Breast epithelium (tissue), 4 donors: ENCODE results near the gene ASTN2. TPM values are rescaled to one million over a fixed set of nuclear protein-coding genes. Genes with fewer than 3 reads are reported as not detected.

ENCODE experiments used
- DNase-seq, 2 donors: peaks; one replicate each; pipeline ENCODE4 v3.0.0-alpha.2; 2019; ENCODE audit warnings: low spot score in 2 of 2
- H3K27ac ChIP-seq, 2 donors: fragments of 200-600 bp; sonication (generic) in 1 of 2; one replicate each; pipeline ENCODE4 v1.5.1; 2016 to 2019; ENCODE audit warnings: mild to moderate bottlenecking in 1 of 2
- H3K27me3 ChIP-seq, 2 donors: fragments of 200-600 bp; sonication (generic) in 1 of 2; one replicate each; pipeline versions ENCODE4 v1.5.1 to v1.6.0; 2017 to 2019; ENCODE audit warnings: control low read depth in 1 of 2, mild to moderate bottlenecking in 1 of 2
- H3K36me3 ChIP-seq: fragments of 200-600 bp; one replicate; pipeline ENCODE4 v1.5.1; 2019
- H3K4me1 ChIP-seq, 2 donors: fragments of 200-600 bp; sonication (generic); one replicate each; pipeline ENCODE4 v1.5.1; 2016 to 2019; ENCODE audit warnings: control low read depth in 1 of 2
- H3K4me3 ChIP-seq, 3 donors: fragments of 200-600 bp; sonication (generic); 1 replicate in 2 of 3; 2 replicates in 1 of 3; pipeline ENCODE4 v1.5.1; 2016 to 2019; ENCODE audit warnings: mild to moderate bottlenecking in 3 of 3, moderate library complexity in 2 of 3
- H3K9me3 ChIP-seq, 2 donors: fragments of 200-600 bp; sonication (generic) in 1 of 2; one replicate each; pipeline ENCODE4 v1.5.1; 2016 to 2019; ENCODE audit warnings: control low read depth in 1 of 2
- POLR2A ChIP-seq: fragments of 450-650 bp; IDR thresholded peaks from one replicate; pipeline ENCODE4 v1.6.1; 2016; ENCODE audit warnings: antibody characterized with exemption, mild to moderate bottlenecking, moderate library complexity
- POLR2AphosphoS5 ChIP-seq, 3 donors: sonication (generic); formaldehyde crosslinking; IDR thresholded peaks; one replicate each; pipeline ENCODE4 v1.6.1; 2017; ENCODE audit warnings: antibody characterized with exemption in 3 of 3
- intact Hi-C: fragments of 100-400 bp; cut with DNase I; formaldehyde crosslinking; loops from one replicate; pipeline ENCODE4 v1.15.1; 2023; ENCODE audit warnings: low total_unique reads
- total RNA-seq, 3 donors: library from RNA; depleted of rRNA; stranded (reverse); fragments of >200 nt; gene quantifications; one replicate each; pipeline ENCODE4 v1.1.0, GENCODE V29; 2016
- TF ChIP-seq, protein P1 (sequence below), 3 donors: fragments of 450-650 bp; IDR thresholded peaks; one replicate each; pipeline ENCODE4 v1.5.1; 2016 to 2017; ENCODE audit warnings: antibody characterized with exemption in 3 of 3, mild to moderate bottlenecking in 3 of 3, moderate library complexity in 3 of 3

ASTN2 gene
- total RNA-seq, 3 donors from 2014 or later, result 9.1 to 13.8 (median 9.8) TPM

DNA sequence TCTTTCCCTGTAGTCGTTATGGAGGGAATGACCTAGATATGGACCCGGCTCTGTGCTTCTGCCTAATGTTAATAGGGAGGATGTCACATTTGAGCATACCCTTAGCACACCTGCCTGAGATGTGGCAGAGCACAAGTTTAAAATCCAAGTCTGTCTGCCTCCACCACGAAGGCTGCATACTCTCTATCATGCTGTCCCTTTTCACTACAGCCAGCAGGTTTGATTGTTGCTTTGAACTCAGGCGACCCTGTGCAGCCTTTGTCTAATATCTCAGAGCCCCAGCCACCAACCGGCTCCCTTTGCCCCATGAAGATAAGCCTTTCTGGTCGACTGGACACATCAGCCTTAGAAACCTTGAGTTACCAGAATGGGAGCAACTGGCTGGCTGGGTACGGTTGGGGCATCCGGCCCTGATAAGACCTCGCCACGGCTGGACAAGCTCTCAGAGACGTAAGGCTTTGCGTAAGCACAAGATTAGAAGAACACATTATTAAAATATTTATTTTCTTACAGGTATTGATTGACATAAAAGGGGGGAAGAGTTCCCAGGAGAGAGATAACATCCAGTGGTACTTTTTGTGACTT is 949.8 kb downstream of the ASTN2 start:
- H3K4me3 ChIP-seq, result no peak overlapping the region
- intact Hi-C loops, result no loop called here
- DNase-seq, result no peak

DNA sequence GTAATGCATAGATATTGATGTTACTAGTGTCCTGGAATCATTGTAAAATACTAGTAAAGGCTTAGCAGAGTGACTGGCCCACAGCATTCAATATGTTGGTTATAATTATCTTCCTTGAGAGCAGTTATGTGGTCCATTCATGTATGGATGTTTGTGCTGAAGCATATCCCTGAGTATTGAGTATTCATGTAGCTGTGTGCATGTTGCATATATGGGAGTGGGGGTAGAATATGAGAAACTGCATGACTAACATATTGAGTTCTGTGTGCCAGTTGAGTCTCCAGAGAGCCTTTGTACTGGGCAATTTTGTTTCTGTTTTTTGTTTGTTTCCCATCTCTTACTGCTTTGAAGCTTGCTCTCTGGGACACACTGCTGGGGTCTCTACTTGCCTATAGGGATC is 950.4 kb downstream of the ASTN2 start:
- Histone ChIP-seq H3K27me3 (no peaks in the 10 kb centered on the region), H3K4me1 (no peaks in the 10 kb centered on the region), H3K36me3 (no peaks in the 10 kb centered on the region), H3K27ac (no peak overlapping the region), H3K4me3 (no peak overlapping the region), H3K9me3 (no peaks in the 10 kb centered on the region)
- intact Hi-C loops, result no loop called here
- DNase-seq, result no peak
- TF ChIP-seq POLR2AphosphoS5 (IDR thresholded peaks at IDR 0.05), result no peak
- TF ChIP-seq, protein P1, sequence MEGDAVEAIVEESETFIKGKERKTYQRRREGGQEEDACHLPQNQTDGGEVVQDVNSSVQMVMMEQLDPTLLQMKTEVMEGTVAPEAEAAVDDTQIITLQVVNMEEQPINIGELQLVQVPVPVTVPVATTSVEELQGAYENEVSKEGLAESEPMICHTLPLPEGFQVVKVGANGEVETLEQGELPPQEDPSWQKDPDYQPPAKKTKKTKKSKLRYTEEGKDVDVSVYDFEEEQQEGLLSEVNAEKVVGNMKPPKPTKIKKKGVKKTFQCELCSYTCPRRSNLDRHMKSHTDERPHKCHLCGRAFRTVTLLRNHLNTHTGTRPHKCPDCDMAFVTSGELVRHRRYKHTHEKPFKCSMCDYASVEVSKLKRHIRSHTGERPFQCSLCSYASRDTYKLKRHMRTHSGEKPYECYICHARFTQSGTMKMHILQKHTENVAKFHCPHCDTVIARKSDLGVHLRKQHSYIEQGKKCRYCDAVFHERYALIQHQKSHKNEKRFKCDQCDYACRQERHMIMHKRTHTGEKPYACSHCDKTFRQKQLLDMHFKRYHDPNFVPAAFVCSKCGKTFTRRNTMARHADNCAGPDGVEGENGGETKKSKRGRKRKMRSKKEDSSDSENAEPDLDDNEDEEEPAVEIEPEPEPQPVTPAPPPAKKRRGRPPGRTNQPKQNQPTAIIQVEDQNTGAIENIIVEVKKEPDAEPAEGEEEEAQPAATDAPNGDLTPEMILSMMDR (IDR thresholded peaks at IDR 0.05), result no peak
- TF ChIP-seq POLR2A, result no peak

More for the DNA sequence above, 949.8 kb downstream of the ASTN2 start:
- Histone ChIP-seq H3K27ac (no peak overlapping the region), H3K27me3 (no peaks in the 10 kb centered on the region), H3K36me3 (no peaks in the 10 kb centered on the region), H3K9me3 (no peaks in the 10 kb centered on the region), H3K4me1 (no peaks in the 10 kb centered on the region)
- TF ChIP-seq POLR2AphosphoS5 (IDR thresholded peaks at IDR 0.05), result no peak
- no peak for TF ChIP-seq POLR2A
- TF ChIP-seq, protein P1 (IDR thresholded peaks at IDR 0.05), result no peak

GRCh38 chr9:116461632-116462031 is 953.2 kb downstream of the ASTN2 start:
- H3K4me1 ChIP-seq, result no peaks in the 10 kb centered on the region
- intact Hi-C loops, result no loop called here
- H3K4me3 ChIP-seq, result no peak overlapping the region
- DNase-seq, result no peak
- H3K36me3 ChIP-seq, result no peaks in the 10 kb centered on the region
- no peaks in the 10 kb centered on the region for H3K27me3 ChIP-seq
- H3K27ac ChIP-seq, result no peak overlapping the region
- H3K9me3 ChIP-seq, result peaks cover 0 to 5% of the 10 kb centered on the region in 2 donors
- TF ChIP-seq POLR2A (no peak), POLR2AphosphoS5 (IDR thresholded peaks at IDR 0.05) (no peak)
- TF ChIP-seq, protein P1 (IDR thresholded peaks at IDR 0.05), result no peak

- no peaks in the 10 kb centered on the region for H3K27me3 ChIP-seq
- no peak overlapping the region for H3K4me3 ChIP-seq
- H3K9me3 ChIP-seq, result peaks cover 0 to 10% of the 10 kb centered on the region in 2 donors
- no peak overlapping the region for H3K27ac ChIP-seq
- H3K36me3 ChIP-seq, result no peaks in the 10 kb centered on the region
- intact Hi-C loops, result no loop called here
- no peaks in the 10 kb centered on the region for H3K4me1 ChIP-seq
- no peak for DNase-seq
- TF ChIP-seq POLR2A, result no peak
- TF ChIP-seq POLR2AphosphoS5 (IDR thresholded peaks at IDR 0.05), result no peak
- TF ChIP-seq, protein P1 (IDR thresholded peaks at IDR 0.05), result no peak
Measured at GRCh38 chr9:116460026-116460425, 954.8 kb downstream of the ASTN2 start.

- Histone ChIP-seq H3K9me3 (peaks cover 0 to 10% of the 10 kb centered on the region in 2 donors), H3K4me3 (no peak overlapping the region), H3K36me3 (no peaks in the 10 kb centered on the region), H3K27me3 (no peaks in the 10 kb centered on the region), H3K4me1 (no peaks in the 10 kb centered on the region), H3K27ac (no peak overlapping the region)
- intact Hi-C loops, result no loop called here
- no peak for DNase-seq
- TF ChIP-seq POLR2A, result no peak
- TF ChIP-seq, protein P1 (IDR thresholded peaks at IDR 0.05), result no peak
Measured at GRCh38 chr9:116459576-116459975, 955.3 kb downstream of the ASTN2 start.
